PC-9 (cell line): ENCODE data around the gene UHRF1. TPM values are rescaled to one million over a fixed set of nuclear protein-coding genes. Genes with fewer than 3 reads are reported as not detected.

Source experiments
- BruUV-seq: library from RNA; stranded (reverse); fragments of 400-500 nt; replicated peaks from 2 replicates; lab custom pipeline; 2021; lab: Mats Ljungman, UMichigan
- CTCF ChIA-PET: fragments of 300-600 bp; sonication (Branson Sonifier 250); formaldehyde crosslinking; loops from one replicate; lab custom pipeline; 2022; ENCODE audit warnings: antibody characterized with exemption; lab: Charles Lee
- POLR2A ChIA-PET: fragments of 300-600 bp; sonication (Branson Sonifier 250); formaldehyde crosslinking; loops from one replicate; lab custom pipeline; 2022; ENCODE audit warnings: antibody characterized with exemption; ENCODE audit not compliant: unreplicated experiment; lab: Charles Lee
- DNase-seq, 2 experiments: peaks; one replicate each; pipeline versions ENCODE4 v3.0.0 to v3.0.0-alpha.2; 2015 to 2022; ENCODE audit warnings: mixed read lengths in 1 of 2
- H2AFZ ChIP-seq: fragments of 200-600 bp; sonication (generic); 2 replicates; pipeline ENCODE4 v1.8.1; 2017; ENCODE audit warnings: antibody characterized with exemption
- H3F3A ChIP-seq: fragments of 200-600 bp; sonication (generic); 2 replicates; pipeline ENCODE4 v1.8.1; 2017; ENCODE audit warnings: antibody characterized with exemption, mild to moderate bottlenecking, low read depth; ENCODE audit not compliant: insufficient read depth
- H3K27ac ChIP-seq: fragments of 200-600 bp; sonication (generic); 2 replicates; pipeline ENCODE4 v1.6.1; 2016; ENCODE audit warnings: mixed run types
- H3K27me3 ChIP-seq: fragments of 200-600 bp; sonication (generic); 2 replicates; pipeline ENCODE4 v1.6.1; 2016; ENCODE audit warnings: low read depth, mixed run types; ENCODE audit not compliant: insufficient read depth
- H3K36me3 ChIP-seq: fragments of 200-600 bp; sonication (generic); 2 replicates; pipeline ENCODE4 v1.6.1; 2016; ENCODE audit warnings: low read depth, mixed run types
- H3K4me1 ChIP-seq: fragments of 200-600 bp; sonication (generic); replicated peaks from 2 replicates; pipeline ENCODE4 v1.6.1; 2016; ENCODE audit warnings: mixed run types; ENCODE audit not compliant: insufficient read depth
- H3K4me2 ChIP-seq: fragments of 200-600 bp; sonication (generic); 2 replicates; pipeline ENCODE4 v1.6.1; 2017; ENCODE audit warnings: mixed run types
- H3K4me3 ChIP-seq: fragments of 200-600 bp; sonication (generic); 2 replicates; pipeline ENCODE4 v1.6.1; 2016; ENCODE audit warnings: mixed run types
- H3K79me2 ChIP-seq: fragments of 200-600 bp; sonication (generic); 2 replicates; pipeline ENCODE4 v1.6.1; 2017; ENCODE audit warnings: low read depth, mixed run types
- H3K9me2 ChIP-seq: fragments of 200-600 bp; sonication (generic); 2 replicates; pipeline ENCODE4 v1.8.1; 2017; ENCODE audit warnings: mild to moderate bottlenecking; ENCODE audit not compliant: insufficient read depth
- H3K9me3 ChIP-seq: fragments of 200-600 bp; sonication (generic); 2 replicates; pipeline ENCODE4 v1.8.1; 2016; ENCODE audit warnings: low read depth; ENCODE audit not compliant: insufficient read depth
- H4K20me1 ChIP-seq: fragments of 200-600 bp; sonication (generic); 2 replicates; pipeline ENCODE4 v1.8.1; 2017; ENCODE audit not compliant: insufficient read depth
- CTCF ChIP-seq: fragments of 200-600 bp; sonication (generic); conservative IDR thresholded peaks from 2 replicates; pipeline ENCODE4 v1.6.1; 2017; ENCODE audit warnings: mixed run types, antibody characterized with exemption, mild to moderate bottlenecking, moderate library complexity
- EZH2 ChIP-seq: fragments of 200-600 bp; sonication (generic); IDR thresholded peaks from 2 replicates; pipeline ENCODE4 v1.8.0; 2017; ENCODE audit warnings: antibody characterized with exemption, low read depth
- intact Hi-C: fragments of 100-400 bp; cut with micrococcal nuclease; formaldehyde crosslinking; loops from one replicate; pipeline ENCODE4 v1.10.0; 2022; ENCODE audit not compliant: unreplicated experiment
- total RNA-seq: library from RNA; stranded (reverse); gene quantifications from 2 replicates; pipeline ENCODE4 v1.2.3, GENCODE V29; 2021

The UHRF1 gene
- total RNA-seq, 1 experiment from 2014 or later = 61.4 TPM

- no peaks in the 10 kb centered on the region for H4K20me1 ChIP-seq
- intact Hi-C loops = no loop called here
- H3K9me2 ChIP-seq = no peaks in the 10 kb centered on the region
- BruUV-seq = no TSS peak
- DNase-seq = no peak
- 0 out of 2 replicates have a peak, but pooled peaks cover 6% of the 10 kb centered on the region for H3F3A ChIP-seq
- no peak overlapping the region for H2AFZ ChIP-seq
- no peaks in the 10 kb centered on the region for H3K9me3 ChIP-seq
- peaks cover 6% of the 10 kb centered on the region for H3K79me2 ChIP-seq
- H3K4me1 ChIP-seq = peaks cover 5% of the 10 kb centered on the region; the same call in 1 of the 2 replicates
- TF ChIP-seq EZH2 (no peak), CTCF (no peak)
- H3K27ac ChIP-seq = no peak overlapping the region
- POLR2A ChIA-PET = no interaction called here
- no peak overlapping the region for H3K4me2 ChIP-seq
- CTCF ChIA-PET = no interaction called here
- no peak overlapping the region for H3K4me3 ChIP-seq
- H3K27me3 ChIP-seq = no peaks in the 10 kb centered on the region
- H3K36me3 ChIP-seq = no peaks in the 10 kb centered on the region
Observed at GRCh38 chr19:4965061-4965460, 55.8 kb downstream of the UHRF1 start.

- CTCF ChIA-PET = no interaction called here
- TF ChIP-seq CTCF = no peak
- TF ChIP-seq EZH2 = no peak
- no peaks in the 10 kb centered on the region for H3K9me3 ChIP-seq
- DNase-seq = no peak
- H3K4me1 ChIP-seq = peaks cover 19% of the 10 kb centered on the region
- H3K27ac ChIP-seq = no peak overlapping the region
- no peaks in the 10 kb centered on the region for H3K9me2 ChIP-seq
- intact Hi-C loops = no loop called here
- 0 out of 2 replicates have a peak, but pooled peaks cover 6% of the 10 kb centered on the region for H3F3A ChIP-seq
- no peak overlapping the region for H3K4me3 ChIP-seq
- H3K27me3 ChIP-seq = no peaks in the 10 kb centered on the region
- H3K79me2 ChIP-seq = peaks cover 21% of the 10 kb centered on the region
- H4K20me1 ChIP-seq = no peaks in the 10 kb centered on the region
- BruUV-seq = no TSS peak
- no peak overlapping the region for H2AFZ ChIP-seq
- H3K36me3 ChIP-seq = no peaks in the 10 kb centered on the region
- no peak overlapping the region for H3K4me2 ChIP-seq
- POLR2A ChIA-PET = no interaction called here
Observed at GRCh38 chr19:4966591-4966990, 57.3 kb downstream of the UHRF1 start.

- TF ChIP-seq EZH2 (no peak), CTCF (no peak)
- H3K27me3 ChIP-seq = no peaks in the 10 kb centered on the region
- intact Hi-C loops = no loop called here
- H4K20me1 ChIP-seq = no peaks in the 10 kb centered on the region; the same call in 1 of the 2 replicates
- no TSS peak for BruUV-seq
- no peaks in the 10 kb centered on the region for H3K9me2 ChIP-seq
- H3K36me3 ChIP-seq = no peaks in the 10 kb centered on the region
- peak overlapping the region; percentile 38; the same call in 1 of the 2 replicates for H3K4me3 ChIP-seq
- H3F3A ChIP-seq = 0 out of 2 replicates have a peak, but pooled peaks cover 6% of the 10 kb centered on the region
- DNase-seq = no peak
- 0 out of 2 replicates have a peak overlapping the region, but pooled peaks have one; percentile 56 for H2AFZ ChIP-seq
- H3K4me1 ChIP-seq = peaks cover 25% of the 10 kb centered on the region
- H3K4me2 ChIP-seq = peak overlapping the region; percentile 73
- no peaks in the 10 kb centered on the region for H3K9me3 ChIP-seq
- ChIA-PET CTCF (no interaction called here), POLR2A (interaction anchor here (0.6 to 0.7 kb wide), 2 partner anchors 433 to 655 kb away, joined by 3 to 5 read pairs; partner anchors contain the start of gene SAFB2)
- peaks cover 33% of the 10 kb centered on the region for H3K79me2 ChIP-seq
- H3K27ac ChIP-seq = no peak overlapping the region
Observed at GRCh38 chr19:4967738-4968461, 58.6 kb downstream of the UHRF1 start.
